Common myeloid progenitor, CD34-positive (primary cell): Measurements from ENCODE around the gene SLC6A16.
"Not testable (repeated sequence)": the region's sequence is repeated elsewhere in the genome, so short reads cannot be mapped to it uniquely, and the experiment has no call there.

ENCODE experiments used
- CTCF ChIA-PET: fragments of 350-600 bp; sonication (Branson Sonifier 250); formaldehyde crosslinking; loops from one replicate; lab custom pipeline; 2021; ENCODE audit warnings: antibody characterized with exemption; lab: Charles Lee
- POLR2A ChIA-PET: fragments of 350-600 bp; sonication (Branson Sonifier 250); formaldehyde crosslinking; loops from one replicate; lab custom pipeline; 2021; ENCODE audit warnings: antibody characterized with exemption; lab: Charles Lee
- DNase-seq, 3 donors: peaks; one replicate each; pipeline versions ENCODE4 v3.0.0 to v3.0.0-alpha.2; 2013
- H3K27ac ChIP-seq, 2 experiments: 1 replicate in 1 of 2; 2 replicates in 1 of 2; pipeline ENCODE4 v1.7.0; 2013; ENCODE audit warnings: inconsistent platforms in 2 of 2, low read length in 2 of 2, mild to moderate bottlenecking in 2 of 2, low read depth in 1 of 2, moderate library complexity in 1 of 2; ENCODE audit not compliant: severe bottlenecking in 2 of 2, insufficient read depth in 1 of 2, poor library complexity in 1 of 2
- H3K27me3 ChIP-seq, 5 experiments: replicated peaks in 2 of 5; 1 replicate in 3 of 5; 2 replicates in 2 of 5; pipeline versions ENCODE4 v1.6.1 to v1.7.0; 2013; ENCODE audit warnings: low read length in 4 of 5, mild to moderate bottlenecking in 2 of 5, moderate library complexity in 2 of 5, inconsistent platforms in 1 of 5; ENCODE audit not compliant: insufficient read depth in 5 of 5, control insufficient read depth in 4 of 5
- H3K36me3 ChIP-seq, 4 experiments: 1 replicate in 2 of 4; 2 replicates in 2 of 4; pipeline versions ENCODE4 v1.6.1 to v1.7.0; 2013; ENCODE audit warnings: low read length in 3 of 4, control low read depth in 1 of 4, mild to moderate bottlenecking in 1 of 4; ENCODE audit not compliant: control insufficient read depth in 4 of 4, insufficient read depth in 4 of 4
- H3K4me1 ChIP-seq, 4 experiments: 1 replicate in 3 of 4; 2 replicates in 1 of 4; pipeline versions ENCODE4 v1.6.1 to v1.7.1; 2013; ENCODE audit warnings: low read length in 3 of 4, mild to moderate bottlenecking in 3 of 4, control low read depth in 1 of 4, inconsistent platforms in 1 of 4, moderate library complexity in 1 of 4; ENCODE audit not compliant: control insufficient read depth in 4 of 4, insufficient read depth in 4 of 4; ENCODE audit errors: control extremely low read depth in 1 of 4
- H3K4me3 ChIP-seq, 7 experiments: 1 replicate in 4 of 7; 2 replicates in 3 of 7; pipeline versions ENCODE4 v1.5.1 to v1.7.0; 2013; ENCODE audit warnings: mild to moderate bottlenecking in 7 of 7, low read length in 6 of 7, moderate library complexity in 6 of 7, inconsistent platforms in 2 of 7, low read depth in 2 of 7, control low read depth in 1 of 7; ENCODE audit not compliant: insufficient read depth in 4 of 7, control insufficient read depth in 1 of 7; ENCODE audit errors: extremely low read depth in 1 of 7
- H3K9me3 ChIP-seq, 5 experiments: 1 replicate in 4 of 5; 2 replicates in 1 of 5; pipeline versions ENCODE4 v1.6.1 to v1.7.1; 2013; ENCODE audit warnings: low read length in 4 of 5, mild to moderate bottlenecking in 2 of 5, inconsistent platforms in 1 of 5, low read depth in 1 of 5, moderate library complexity in 1 of 5; ENCODE audit not compliant: control insufficient read depth in 4 of 5, insufficient read depth in 2 of 5; ENCODE audit errors: control extremely low read depth in 1 of 5
- WGBS: methylation state at CpG from one replicate; pipeline ENCODE4 v1.1.5; 2013; ENCODE audit not compliant: insufficient coverage; 5-methylcytosine and 5-hydroxymethylcytosine counted together

Gene SLC6A16

GRCh38 chr19:49315111-49315510 is 9.9 kb downstream of the SLC6A16 start:
- 100% methylated on average over 1 of the region's 1 CpG for WGBS
- peaks cover 0 to 11% (median 4%) of the 10 kb centered on the region in 5 experiments for H3K9me3 ChIP-seq
- CTCF ChIA-PET, result interaction anchor here (1.6 kb wide), 1 partner anchor 14 kb away, joined by 4 read pairs; no protein-coding TSS in a partner anchor

DNA sequence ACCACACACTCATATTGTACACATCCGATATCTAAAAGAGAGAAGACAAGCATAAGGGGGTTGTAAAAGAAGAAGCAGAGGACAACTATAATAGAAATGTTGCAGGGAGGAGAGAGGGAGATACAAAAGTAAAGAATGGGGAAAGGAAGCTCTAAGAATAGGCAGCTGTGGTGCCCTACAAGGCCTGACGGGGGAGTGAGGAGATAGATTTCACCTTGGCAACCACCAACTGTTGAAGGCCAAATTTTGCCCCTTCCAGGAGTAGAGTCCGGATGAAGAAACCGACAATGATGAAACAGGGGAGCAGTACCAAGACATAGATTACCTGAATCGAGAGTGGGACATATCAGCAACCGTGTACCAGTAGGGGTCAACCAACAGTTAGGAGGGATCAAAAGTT is 15.9 kb downstream of the SLC6A16 start:
- H3K27ac ChIP-seq, result no peak overlapping the region
- H3K36me3 ChIP-seq, result peaks cover 0 to 3% (median 1%) of the 10 kb centered on the region in 4 experiments
- WGBS, result 97% methylated on average over 5 of the region's 6 CpGs
- ChIA-PET CTCF (interaction anchor here (1.0 kb wide), 1 partner anchor 19 kb away, joined by 3 read pairs; no protein-coding TSS in a partner anchor), POLR2A (no interaction called here)
- no peak for DNase-seq
- no peaks in the 10 kb centered on the region for H3K4me1 ChIP-seq
- H3K4me3 ChIP-seq, result no peak overlapping the region
- H3K27me3 ChIP-seq, result no peaks in the 10 kb centered on the region
- H3K9me3 ChIP-seq, result no peaks in the 10 kb centered on the region

More at GRCh38 chr19:49315111-49315510, 9.9 kb downstream of the SLC6A16 start:
- Histone ChIP-seq H3K27ac (no peak overlapping the region), H3K4me1 (no peaks in the 10 kb centered on the region), H3K27me3 (no peaks in the 10 kb centered on the region), H3K4me3 (no peak overlapping the region), H3K36me3 (peaks cover 0 to 3% (median 1%) of the 10 kb centered on the region in 4 experiments)
- DNase-seq, result no peak
- POLR2A ChIA-PET, result no interaction called here

DNA sequence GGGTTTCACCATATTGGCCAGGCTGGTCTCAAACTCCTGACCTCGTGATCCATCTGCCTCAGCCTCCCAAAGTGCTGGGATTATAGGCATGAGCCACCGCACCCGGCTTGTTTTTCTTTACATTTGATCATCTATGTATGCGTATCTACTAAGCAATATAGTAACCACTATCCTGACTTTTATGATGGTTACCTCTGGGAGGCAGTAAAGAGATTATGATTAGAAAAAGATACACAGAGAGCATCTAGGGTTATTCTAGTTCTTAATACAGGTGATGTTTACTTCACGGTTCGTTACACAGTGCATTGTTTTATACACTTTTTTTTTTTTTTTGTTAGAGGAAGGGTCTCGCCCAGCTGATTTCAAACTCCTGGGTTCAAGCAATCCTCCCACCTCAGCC is 18.3 kb downstream of the SLC6A16 start:
- H3K36me3 ChIP-seq, H3K4me3 ChIP-seq, H3K27ac ChIP-seq, H3K27me3 ChIP-seq, DNase-seq, H3K4me1 ChIP-seq, H3K9me3 ChIP-seq, POLR2A ChIA-PET: not testable (repeated sequence)
- WGBS, result no CpG with 5 or more reads among the region's 7 CpGs
- CTCF ChIA-PET, result interaction anchor here (1.1 kb wide), 1 partner anchor 21 kb away, joined by 3 read pairs; no protein-coding TSS in a partner anchor

GRCh38 chr19:49301866-49302252 is 23.1 kb downstream of the SLC6A16 start:
- H3K27me3 ChIP-seq, result no peaks in the 10 kb centered on the region
- no peak for DNase-seq
- H3K4me1 ChIP-seq, result peaks cover 0 to 4% (median 0%) of the 10 kb centered on the region in 4 experiments
- no peaks in the 10 kb centered on the region for H3K9me3 ChIP-seq
- ChIA-PET POLR2A (interaction anchor here (0.6 kb wide), 1 partner anchor 12 kb away, joined by 6 read pairs; no protein-coding TSS in a partner anchor), CTCF (interaction anchor here (0.6 to 3.0 kb wide), 20 partner anchors 9 to 1180 kb away, joined by 3 to 16 read pairs (median 4); no protein-coding TSS in a partner anchor)
- H3K27ac ChIP-seq, result no peak overlapping the region
- 94% methylated on average over 5 of the region's 5 CpGs for WGBS
- no peaks in the 10 kb centered on the region for H3K36me3 ChIP-seq
- no peak overlapping the region for H3K4me3 ChIP-seq

DNA sequence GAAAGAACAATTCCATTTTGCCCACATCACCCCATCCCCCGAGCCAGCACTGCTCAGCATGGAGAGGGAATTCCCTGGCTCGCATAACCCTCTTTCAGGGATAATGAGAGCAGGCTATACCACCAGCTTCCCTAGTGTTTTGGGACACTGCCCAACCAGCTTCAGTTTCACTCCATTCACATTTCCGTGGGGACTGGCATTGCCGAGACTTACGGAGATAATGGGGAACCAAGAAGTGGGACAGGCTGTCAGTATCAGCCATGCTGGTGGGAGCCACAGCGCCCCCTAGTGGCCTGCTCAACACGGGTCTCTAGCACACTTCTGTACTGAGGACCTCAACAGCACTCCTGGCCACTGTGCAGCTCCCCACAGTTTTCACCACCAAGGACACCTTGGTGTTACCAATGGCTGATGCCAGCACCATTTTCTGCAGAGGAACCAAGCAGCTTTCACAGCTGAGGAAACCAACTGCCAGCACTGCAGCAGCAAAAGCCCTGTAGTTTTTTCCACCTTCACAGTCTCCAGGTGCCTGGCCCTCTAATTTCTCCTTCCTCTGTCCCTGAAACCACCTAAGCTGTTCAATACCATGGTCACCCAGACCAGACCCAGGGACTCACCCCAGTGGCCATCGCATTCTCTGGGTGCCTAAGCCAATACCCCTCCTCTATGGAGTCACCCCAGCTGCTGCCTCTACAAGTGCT is 23.7 kb downstream of the SLC6A16 start:
- ChIA-PET POLR2A (interaction anchor here (0.6 kb wide), 1 partner anchor 13 kb away, joined by 6 read pairs; no protein-coding TSS in a partner anchor), CTCF (interaction anchor here (0.6 to 3.0 kb wide), 24 partner anchors 8 to 1179 kb away, joined by 3 to 16 read pairs (median 4); no protein-coding TSS in a partner anchor)
- DNase-seq, result peak; percentile 77 to 86 (median 80)
- H3K4me1 ChIP-seq, result peaks cover 0 to 4% (median 0%) of the 10 kb centered on the region in 4 experiments
- H3K27ac ChIP-seq, result no peak overlapping the region
- 41% methylated on average over 7 of the region's 8 CpGs for WGBS
- no peaks in the 10 kb centered on the region for H3K9me3 ChIP-seq
- no peaks in the 10 kb centered on the region for H3K36me3 ChIP-seq
- peak overlapping the region in 3 of 7 experiments; percentile 36 to 73 (median 43) for H3K4me3 ChIP-seq
- H3K27me3 ChIP-seq, result no peaks in the 10 kb centered on the region

DNA sequence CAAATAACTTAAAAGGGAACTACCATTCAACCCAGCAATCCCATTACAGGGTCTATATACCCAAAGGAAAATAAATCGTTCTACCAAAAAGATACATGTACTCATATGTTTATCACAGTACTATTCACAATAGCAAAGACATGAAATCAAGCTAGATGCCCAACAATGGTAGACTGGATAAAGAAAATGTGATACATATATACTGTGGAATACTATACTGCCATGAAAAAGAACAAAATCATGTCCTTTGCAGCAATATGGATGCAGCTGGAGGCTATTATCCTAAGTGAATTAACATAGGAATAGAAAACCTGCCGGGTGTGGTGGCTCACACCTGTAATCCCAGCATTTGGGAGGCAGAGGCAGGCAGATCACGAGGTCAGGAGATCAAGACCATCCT is 26.3 kb downstream of the SLC6A16 start:
- H3K27ac ChIP-seq, H3K4me3 ChIP-seq, H3K27me3 ChIP-seq, POLR2A ChIA-PET, CTCF ChIA-PET, H3K9me3 ChIP-seq, H3K36me3 ChIP-seq, DNase-seq, H3K4me1 ChIP-seq: not testable (repeated sequence)
- WGBS, result 100% methylated on average over 1 of the region's 3 CpGs

GRCh38 chr19:49297403-49297802 is 27.6 kb downstream of the SLC6A16 start:
- Histone ChIP-seq H3K9me3 (no peaks in the 10 kb centered on the region), H3K36me3 (no peaks in the 10 kb centered on the region), H3K4me1 (peaks cover 0 to 4% (median 0%) of the 10 kb centered on the region in 4 experiments), H3K4me3 (no peak overlapping the region), H3K27me3 (no peaks in the 10 kb centered on the region), H3K27ac (no peak overlapping the region)
- no peak for DNase-seq
- WGBS, result no CpG with 5 or more reads among the region's 3 CpGs
- ChIA-PET CTCF (interaction anchor here (1.4 kb wide), 1 partner anchor 71 kb away, joined by 3 read pairs; no protein-coding TSS in a partner anchor), POLR2A (no interaction called here)
